Measurements from ENCODE around the gene IGFBP2.

Gene IGFBP2

DNA sequence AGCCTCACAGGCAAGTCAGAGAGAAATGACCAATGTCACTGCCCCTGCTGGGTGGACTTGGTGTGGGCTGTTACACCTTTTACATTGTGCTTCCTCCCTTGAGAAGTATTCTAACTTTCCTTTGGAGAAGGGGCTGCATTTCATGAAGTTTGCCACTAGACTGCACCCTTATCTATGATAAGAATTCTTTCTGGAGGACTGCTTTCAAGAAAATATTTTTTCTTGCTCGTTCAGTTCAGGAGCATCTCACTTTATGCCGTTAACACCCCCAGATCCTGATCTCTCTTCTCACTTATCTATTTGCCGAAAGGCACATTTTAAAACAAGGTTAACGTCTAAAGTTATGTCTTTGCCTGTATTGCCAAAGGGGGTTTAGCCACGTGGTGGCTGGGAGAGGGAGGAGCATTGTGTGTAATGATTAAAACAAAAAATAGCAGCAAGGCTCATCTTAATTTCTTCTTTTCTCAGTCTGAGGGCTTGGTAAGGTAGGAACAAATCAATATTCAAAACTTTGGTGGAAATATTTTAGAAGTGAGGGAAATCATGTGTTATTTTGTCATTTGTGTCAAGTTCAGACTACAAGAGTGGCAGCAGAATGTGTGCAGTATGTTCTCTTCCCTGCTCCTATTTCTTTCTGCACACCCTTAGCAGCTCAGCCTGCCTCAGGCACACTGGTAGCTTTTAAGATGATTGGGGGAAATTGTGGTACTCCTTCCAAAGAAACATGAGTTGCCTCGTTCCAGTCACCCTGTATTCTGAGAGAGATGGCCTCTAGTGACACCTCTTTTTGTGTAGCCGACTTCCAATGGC lies 63.7 kb downstream of the IGFBP2 start:
- Histone ChIP-seq H3K4me1 (ENCODE audit: control insufficient read depth in 1 of 2, insufficient read depth in 1 of 2, low read depth in 1 of 2, low read length in 1 of 2) (no peaks in the 10 kb centered on the region), H3K27me3 (peaks cover 96% of the 10 kb centered on the region), H3K9me3 (no peaks in the 10 kb centered on the region), H3K36me3 (no peaks in the 10 kb centered on the region), H3K4me3 (ENCODE audit: low read depth in 1 of 2, low read length in 1 of 2) (no peak overlapping the region), H3K27ac (no peak overlapping the region)
- TF ChIP-seq, protein P1, sequence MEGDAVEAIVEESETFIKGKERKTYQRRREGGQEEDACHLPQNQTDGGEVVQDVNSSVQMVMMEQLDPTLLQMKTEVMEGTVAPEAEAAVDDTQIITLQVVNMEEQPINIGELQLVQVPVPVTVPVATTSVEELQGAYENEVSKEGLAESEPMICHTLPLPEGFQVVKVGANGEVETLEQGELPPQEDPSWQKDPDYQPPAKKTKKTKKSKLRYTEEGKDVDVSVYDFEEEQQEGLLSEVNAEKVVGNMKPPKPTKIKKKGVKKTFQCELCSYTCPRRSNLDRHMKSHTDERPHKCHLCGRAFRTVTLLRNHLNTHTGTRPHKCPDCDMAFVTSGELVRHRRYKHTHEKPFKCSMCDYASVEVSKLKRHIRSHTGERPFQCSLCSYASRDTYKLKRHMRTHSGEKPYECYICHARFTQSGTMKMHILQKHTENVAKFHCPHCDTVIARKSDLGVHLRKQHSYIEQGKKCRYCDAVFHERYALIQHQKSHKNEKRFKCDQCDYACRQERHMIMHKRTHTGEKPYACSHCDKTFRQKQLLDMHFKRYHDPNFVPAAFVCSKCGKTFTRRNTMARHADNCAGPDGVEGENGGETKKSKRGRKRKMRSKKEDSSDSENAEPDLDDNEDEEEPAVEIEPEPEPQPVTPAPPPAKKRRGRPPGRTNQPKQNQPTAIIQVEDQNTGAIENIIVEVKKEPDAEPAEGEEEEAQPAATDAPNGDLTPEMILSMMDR (IDR thresholded peaks at IDR 0.05), result no peak

DNA sequence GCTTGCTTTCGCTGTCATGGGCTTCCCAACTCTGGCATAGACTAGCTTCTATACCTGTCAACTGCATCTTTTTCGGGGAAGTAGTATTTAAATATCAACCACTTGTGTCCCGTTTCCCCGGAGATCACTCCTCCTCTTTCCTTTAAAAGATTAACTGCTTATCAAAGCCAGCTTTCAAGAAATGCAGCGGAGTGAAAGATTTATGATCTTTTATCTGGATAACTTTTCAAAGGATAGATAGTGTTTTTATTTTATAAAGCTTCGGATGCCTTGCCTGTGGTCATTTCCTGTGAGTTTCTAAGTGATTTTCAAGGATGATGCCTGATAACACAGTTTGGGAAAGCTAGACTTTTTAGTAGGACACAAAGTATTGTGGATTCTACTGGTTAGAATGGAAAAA lies 65.1 kb downstream of the IGFBP2 start:
- peaks cover 83% of the 10 kb centered on the region for H3K27me3 ChIP-seq

DNA sequence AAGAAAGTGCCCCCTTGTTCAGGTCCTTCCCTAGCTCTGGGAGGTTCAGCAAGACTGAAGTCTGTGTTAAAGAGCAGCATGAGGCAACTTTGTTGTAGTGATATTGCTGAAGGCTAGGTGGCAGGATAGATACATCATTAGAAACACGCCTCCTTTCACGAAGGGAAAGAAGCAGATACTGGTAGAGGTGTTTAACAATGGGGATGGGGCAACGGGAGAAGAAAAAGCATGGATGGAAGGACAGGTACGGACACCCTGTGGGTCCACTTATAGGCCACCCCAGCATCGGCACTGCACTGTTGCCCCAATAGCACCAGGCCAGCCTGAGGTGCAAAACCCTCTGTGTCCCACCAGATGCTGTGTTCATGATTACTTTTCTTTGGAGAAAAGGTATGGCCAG lies 65.7 kb downstream of the IGFBP2 start:
- no peaks in the 10 kb centered on the region for H3K4me1 ChIP-seq (ENCODE audit: control insufficient read depth in 1 of 2, insufficient read depth in 1 of 2, low read depth in 1 of 2, low read length in 1 of 2)
- TF ChIP-seq, protein P1 (IDR thresholded peaks at IDR 0.05), result no peak
- H3K36me3 ChIP-seq, result no peaks in the 10 kb centered on the region
- H3K27me3 ChIP-seq, result peaks cover 77% of the 10 kb centered on the region
- no peak overlapping the region for H3K27ac ChIP-seq
- H3K4me3 ChIP-seq (ENCODE audit: low read depth in 1 of 2, low read length in 1 of 2), result no peak overlapping the region
- H3K9me3 ChIP-seq, result no peaks in the 10 kb centered on the region

More for the DNA sequence above, 65.1 kb downstream of the IGFBP2 start:
- Histone ChIP-seq H3K4me3 (ENCODE audit: low read depth in 1 of 2, low read length in 1 of 2) (no peak overlapping the region), H3K27ac (no peak overlapping the region), H3K4me1 (ENCODE audit: control insufficient read depth in 1 of 2, insufficient read depth in 1 of 2, low read depth in 1 of 2, low read length in 1 of 2) (no peaks in the 10 kb centered on the region), H3K36me3 (no peaks in the 10 kb centered on the region), H3K9me3 (no peaks in the 10 kb centered on the region)
- TF ChIP-seq, protein P1 (IDR thresholded peaks at IDR 0.05), result no peak

DNA sequence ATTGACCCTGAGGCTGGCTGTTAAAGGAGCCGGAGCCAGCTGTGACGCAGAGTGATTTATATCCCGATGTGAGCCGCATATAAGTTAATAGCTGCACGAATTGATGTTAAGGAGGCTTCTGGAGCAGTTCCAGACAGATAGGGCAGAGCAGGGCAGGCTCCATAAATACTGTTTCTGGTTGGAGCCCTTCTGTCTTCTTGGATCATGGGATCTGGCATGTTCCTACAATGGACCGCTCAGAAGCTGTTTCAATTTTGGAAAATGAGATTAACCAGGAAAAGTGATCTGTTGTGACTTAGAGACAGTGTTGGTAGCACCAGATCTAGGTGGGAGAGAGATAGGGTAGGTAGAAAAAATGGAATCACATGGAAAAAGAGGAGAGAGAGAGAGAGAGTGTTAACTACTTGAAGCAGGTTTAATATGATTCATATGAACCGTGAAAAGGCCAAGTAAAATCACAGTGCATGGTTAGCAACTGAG lies 66.9 kb downstream of the IGFBP2 start:
- TF ChIP-seq, protein P1 (IDR thresholded peaks at IDR 0.05), result no peak
- H3K27ac ChIP-seq, result no peak overlapping the region
- peaks cover 65% of the 10 kb centered on the region for H3K27me3 ChIP-seq
- no peaks in the 10 kb centered on the region for H3K9me3 ChIP-seq
- H3K4me3 ChIP-seq (ENCODE audit: low read depth in 1 of 2, low read length in 1 of 2), result no peak overlapping the region
- no peaks in the 10 kb centered on the region for H3K4me1 ChIP-seq (ENCODE audit: control insufficient read depth in 1 of 2, insufficient read depth in 1 of 2, low read depth in 1 of 2, low read length in 1 of 2)
- H3K36me3 ChIP-seq, result no peaks in the 10 kb centered on the region

DNA sequence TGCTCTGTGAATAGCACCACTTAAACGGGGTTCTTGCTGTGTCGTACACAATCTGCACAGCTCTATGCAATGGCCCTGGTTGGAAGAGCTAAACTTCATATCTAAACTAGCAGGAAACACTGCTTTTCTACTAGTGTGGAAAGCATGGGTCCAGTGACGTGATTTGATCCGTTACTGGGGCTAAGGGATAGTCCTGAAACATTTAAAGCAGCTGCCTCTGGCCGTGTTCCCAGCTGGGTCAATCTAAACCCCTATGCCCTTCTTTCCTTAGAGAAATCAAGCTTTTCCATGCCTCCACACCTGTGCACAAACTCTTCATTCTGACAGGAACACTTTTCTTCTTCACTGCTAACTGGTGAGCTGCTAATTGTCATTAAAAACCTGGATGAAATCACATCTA lies 67.6 kb downstream of the IGFBP2 start:
- no peaks in the 10 kb centered on the region for H3K9me3 ChIP-seq
- H3K4me1 ChIP-seq (ENCODE audit: control insufficient read depth in 1 of 2, insufficient read depth in 1 of 2, low read depth in 1 of 2, low read length in 1 of 2), result no peaks in the 10 kb centered on the region
- no peak overlapping the region for H3K4me3 ChIP-seq (ENCODE audit: low read depth in 1 of 2, low read length in 1 of 2)
- TF ChIP-seq, protein P1 (IDR thresholded peaks at IDR 0.05), result no peak
- no peak overlapping the region for H3K27ac ChIP-seq
- peaks cover 58% of the 10 kb centered on the region for H3K27me3 ChIP-seq
- H3K36me3 ChIP-seq, result no peaks in the 10 kb centered on the region

Data from neutrophil (primary cell).